HCT116 (cell line): ENCODE data around the gene PTPRO. TPM values are rescaled to one million over a fixed set of nuclear protein-coding genes. Genes with fewer than 3 reads are reported as not detected.

Experiments
- ATAC-seq: fragments of 200-7000 bp; cut with Tn5 transposase; 2 replicates; pipeline ENCODE4 v1.9.1; 2020; ENCODE audit warnings: mild to moderate bottlenecking, moderate library complexity
- BruUV-seq: library from RNA; stranded (reverse); fragments of 400-500 nt; replicated peaks from 2 replicates; lab custom pipeline; 2021; lab: Mats Ljungman, UMichigan
- CTCF ChIA-PET: fragments of 300-600 bp; sonication (Branson Sonifier 250); formaldehyde crosslinking; loops from one replicate; lab custom pipeline; 2021; ENCODE audit warnings: antibody characterized with exemption; lab: Charles Lee
- POLR2A ChIA-PET: fragments of 300-600, 350-600 bp; sonication (Branson Sonifier 250); formaldehyde crosslinking; loops from one replicate; lab custom pipeline; 2021; ENCODE audit warnings: antibody characterized with exemption; lab: Charles Lee
- RAD21 ChIA-PET, 2 experiments: fragments of 300-600 bp; sonication (Branson Sonifier 250); formaldehyde crosslinking; loops; one replicate each; lab custom pipeline; 2023; ENCODE audit warnings: low total read pairs in 2 of 2; ENCODE audit not compliant: uncharacterized antibody in 2 of 2, unreplicated experiment in 2 of 2, low non-redundant PET in 1 of 2; lab: Charles Lee
- DNase-seq: peaks from one replicate; pipeline ENCODE4 v3.0.0-alpha.2; 2010; ENCODE audit warnings: low read depth, low spot score
- H2AFZ ChIP-seq: fragments of 200-600 bp; shearing (Covaris generic), sonication (generic); 2 replicates; pipeline ENCODE4 v1.6.1; 2017; ENCODE audit warnings: low read depth, mixed run types, mixed read lengths, antibody characterized with exemption, low read length; ENCODE audit not compliant: poor library complexity, severe bottlenecking
- H3K27ac ChIP-seq: 2 replicates; pipeline ENCODE4 v1.5.1; 2012; ENCODE audit warnings: low read depth, low read length
- H3K27me3 ChIP-seq: fragments of 200-600 bp; sonication (generic); 2 replicates; pipeline ENCODE4 v1.6.1; 2016; ENCODE audit warnings: mixed run types, low read length, mixed read lengths; ENCODE audit not compliant: insufficient read depth
- H3K36me3 ChIP-seq, 2 experiments: fragments of 200-500 bp in 1 of 2; fragments of 200-600 bp in 1 of 2; sonication (Bioruptor generic) in 1 of 2; sonication (generic) in 1 of 2; 2 replicates each; pipeline versions ENCODE4 v1.5.1 to v1.6.1; 2014 to 2016; ENCODE audit warnings: low read length in 2 of 2, inconsistent platforms in 1 of 2, mixed read lengths in 1 of 2, mixed run types in 1 of 2; ENCODE audit not compliant: insufficient read depth in 2 of 2, control insufficient read depth in 1 of 2
- H3K4me1 ChIP-seq, 2 experiments: fragments of 200-600 bp in 1 of 2; sonication (generic) in 1 of 2; 2 replicates each; pipeline versions ENCODE4 v1.5.1 to v1.6.1; 2012 to 2017; ENCODE audit warnings: low read length in 2 of 2, inconsistent platforms in 1 of 2, mild to moderate bottlenecking in 1 of 2, mixed read lengths in 1 of 2, mixed run types in 1 of 2, moderate library complexity in 1 of 2; ENCODE audit not compliant: insufficient read depth in 2 of 2, control insufficient read depth in 1 of 2
- H3K4me2 ChIP-seq: fragments of 200-600 bp; sonication (generic); 2 replicates; pipeline ENCODE4 v1.6.1; 2017; ENCODE audit warnings: mixed run types, low read length, mixed read lengths
- H3K4me3 ChIP-seq, 2 experiments: fragments of 200-600 bp in 1 of 2; sonication (generic) in 1 of 2; replicated peaks in 1 of 2; 2 replicates each; pipeline ENCODE4 v1.5.1; 2011 to 2016; ENCODE audit warnings: low read length in 2 of 2, control low read depth in 1 of 2, low read depth in 1 of 2, mild to moderate bottlenecking in 1 of 2, mixed read lengths in 1 of 2, mixed run types in 1 of 2
- H3K79me2 ChIP-seq: fragments of 200-600 bp; sonication (generic); 2 replicates; pipeline ENCODE4 v1.6.1; 2017; ENCODE audit warnings: mild to moderate bottlenecking, mixed run types, low read length, moderate library complexity, mixed read lengths; ENCODE audit not compliant: insufficient read depth
- H3K9ac ChIP-seq: fragments of 200-600 bp; sonication (generic); 2 replicates; pipeline ENCODE4 v1.6.1; 2016; ENCODE audit warnings: low read length, mixed read lengths
- H3K9me2 ChIP-seq: fragments of 200-600 bp; sonication (generic), shearing (Covaris generic); 2 replicates; pipeline ENCODE4 v1.6.1; 2017; ENCODE audit warnings: mixed run types, mild to moderate bottlenecking, moderate library complexity; ENCODE audit not compliant: insufficient read depth
- H3K9me3 ChIP-seq, 2 experiments: fragments of 200-500 bp in 1 of 2; fragments of 200-600 bp in 1 of 2; sonication (Bioruptor generic) in 1 of 2; sonication (generic) in 1 of 2; 2 replicates each; pipeline ENCODE4 v1.6.1; 2014 to 2017; ENCODE audit warnings: low read length in 2 of 2, mixed read lengths in 2 of 2, inconsistent platforms in 1 of 2, low read depth in 1 of 2, mild to moderate bottlenecking in 1 of 2, mixed run types in 1 of 2, moderate library complexity in 1 of 2; ENCODE audit not compliant: control insufficient read depth in 1 of 2, insufficient read depth in 1 of 2
- H4K20me1 ChIP-seq: fragments of 200-600 bp; sonication (generic), shearing (Covaris generic); 2 replicates; pipeline ENCODE4 v1.6.1; 2017; ENCODE audit warnings: mixed run types, mild to moderate bottlenecking, moderate library complexity; ENCODE audit not compliant: insufficient read depth
- CBX3 ChIP-seq: IDR thresholded peaks from 2 replicates; pipeline ENCODE4 v1.6.1; 2012; ENCODE audit warnings: low read depth
- EZH2 ChIP-seq: fragments of 200-600 bp; sonication (generic); IDR thresholded peaks from 2 replicates; pipeline ENCODE4 v1.6.1; 2017; ENCODE audit warnings: antibody characterized with exemption, mixed run types
- EZH2phosphoT487 ChIP-seq: fragments of 200-600 bp; IDR thresholded peaks from 2 replicates; pipeline ENCODE4 v1.6.1; 2018; ENCODE audit warnings: antibody characterized with exemption, borderline replicate concordance
- FOSL1 ChIP-seq: IDR thresholded peaks from 2 replicates; pipeline ENCODE4 v1.6.1; 2012; ENCODE audit warnings: low read depth
- POLR2A ChIP-seq: IDR thresholded peaks from 2 replicates; pipeline ENCODE4 v1.7.0; 2011; ENCODE audit warnings: borderline replicate concordance; ENCODE audit not compliant: insufficient read depth, insufficient read length; ENCODE audit errors: extremely low read depth
- POLR2AphosphoS5 ChIP-seq: IDR thresholded peaks from 2 replicates; pipeline ENCODE4 v1.6.1; 2011; ENCODE audit warnings: mild to moderate bottlenecking, low read depth, low read length, moderate library complexity
- SP1 ChIP-seq: IDR thresholded peaks from 2 replicates; pipeline ENCODE4 v1.6.1; 2012; ENCODE audit warnings: low read depth
- TCF7L2 ChIP-seq: IDR thresholded peaks from 2 replicates; pipeline ENCODE4 v1.7.0; 2011; ENCODE audit warnings: borderline replicate concordance, inconsistent platforms; ENCODE audit not compliant: insufficient read depth, insufficient read length; ENCODE audit errors: extremely low read depth
- ZBTB33 ChIP-seq: IDR thresholded peaks from 2 replicates; pipeline ENCODE4 v1.6.1; 2011; ENCODE audit warnings: mild to moderate bottlenecking, low read length, moderate library complexity; ENCODE audit not compliant: insufficient replicate concordance; ENCODE audit errors: extremely low read depth
- ZNF274 ChIP-seq: fragments of 200-500 bp; sonication (Bioruptor generic); IDR thresholded peaks from 2 replicates; pipeline ENCODE4 v1.6.1; 2014; ENCODE audit warnings: mild to moderate bottlenecking, low read depth, low read length, inconsistent platforms
- intact Hi-C: fragments of 100-400 bp; cut with micrococcal nuclease; formaldehyde crosslinking; loops from 2 replicates; pipeline ENCODE4 v1.10.0; 2022
- total RNA-seq: library from RNA; stranded (reverse); gene quantifications from one replicate; pipeline ENCODE4 v1.2.1, GENCODE V29; 2021; ENCODE audit not compliant: unreplicated experiment
- TF ChIP-seq, protein P1 (sequence below): IDR thresholded peaks from 2 replicates; pipeline ENCODE4 v1.6.1; 2012; ENCODE audit warnings: low read depth

Gene PTPRO
- total RNA-seq, 1 experiment from 2014 or later: not detected

GRCh38 chr12:15429262-15429661, 107.0 kb downstream of the PTPRO start (continued):
- TF ChIP-seq POLR2A (no peak), EZH2 (no peak), ZNF274 (no peak), POLR2AphosphoS5 (no peak), EZH2phosphoT487 (no peak), SP1 (no peak)
- TF ChIP-seq, protein P1, sequence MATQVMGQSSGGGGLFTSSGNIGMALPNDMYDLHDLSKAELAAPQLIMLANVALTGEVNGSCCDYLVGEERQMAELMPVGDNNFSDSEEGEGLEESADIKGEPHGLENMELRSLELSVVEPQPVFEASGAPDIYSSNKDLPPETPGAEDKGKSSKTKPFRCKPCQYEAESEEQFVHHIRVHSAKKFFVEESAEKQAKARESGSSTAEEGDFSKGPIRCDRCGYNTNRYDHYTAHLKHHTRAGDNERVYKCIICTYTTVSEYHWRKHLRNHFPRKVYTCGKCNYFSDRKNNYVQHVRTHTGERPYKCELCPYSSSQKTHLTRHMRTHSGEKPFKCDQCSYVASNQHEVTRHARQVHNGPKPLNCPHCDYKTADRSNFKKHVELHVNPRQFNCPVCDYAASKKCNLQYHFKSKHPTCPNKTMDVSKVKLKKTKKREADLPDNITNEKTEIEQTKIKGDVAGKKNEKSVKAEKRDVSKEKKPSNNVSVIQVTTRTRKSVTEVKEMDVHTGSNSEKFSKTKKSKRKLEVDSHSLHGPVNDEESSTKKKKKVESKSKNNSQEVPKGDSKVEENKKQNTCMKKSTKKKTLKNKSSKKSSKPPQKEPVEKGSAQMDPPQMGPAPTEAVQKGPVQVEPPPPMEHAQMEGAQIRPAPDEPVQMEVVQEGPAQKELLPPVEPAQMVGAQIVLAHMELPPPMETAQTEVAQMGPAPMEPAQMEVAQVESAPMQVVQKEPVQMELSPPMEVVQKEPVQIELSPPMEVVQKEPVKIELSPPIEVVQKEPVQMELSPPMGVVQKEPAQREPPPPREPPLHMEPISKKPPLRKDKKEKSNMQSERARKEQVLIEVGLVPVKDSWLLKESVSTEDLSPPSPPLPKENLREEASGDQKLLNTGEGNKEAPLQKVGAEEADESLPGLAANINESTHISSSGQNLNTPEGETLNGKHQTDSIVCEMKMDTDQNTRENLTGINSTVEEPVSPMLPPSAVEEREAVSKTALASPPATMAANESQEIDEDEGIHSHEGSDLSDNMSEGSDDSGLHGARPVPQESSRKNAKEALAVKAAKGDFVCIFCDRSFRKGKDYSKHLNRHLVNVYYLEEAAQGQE: no peak

DNA sequence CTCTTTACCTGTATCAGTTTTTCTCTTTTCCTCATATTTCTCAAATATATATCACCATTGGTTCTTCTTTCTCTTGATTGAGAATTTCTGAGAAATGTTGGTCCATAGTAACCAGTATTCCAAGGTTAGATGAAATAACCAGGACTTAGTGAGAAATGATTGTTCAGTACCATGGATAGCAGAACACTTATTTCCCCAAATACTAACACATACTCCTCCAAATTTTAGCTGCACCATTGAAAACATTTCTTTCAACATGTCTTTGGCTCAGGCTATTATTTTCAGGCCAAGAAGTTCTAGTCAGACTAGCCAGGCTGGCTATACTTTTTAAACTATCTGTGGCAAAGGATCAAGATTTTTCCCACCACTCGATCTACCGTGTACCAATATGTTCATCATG, 113.3 kb downstream of the PTPRO start:
- no peaks in the 10 kb centered on the region for H3K9me3 ChIP-seq
- BruUV-seq: no TSS peak
- no peaks in the 10 kb centered on the region for H3K79me2 ChIP-seq
- no peak overlapping the region for H3K9ac ChIP-seq
- no peaks in the 10 kb centered on the region for H3K4me1 ChIP-seq
- no peaks in the 10 kb centered on the region for H3K36me3 ChIP-seq
- no peak for TF ChIP-seq SP1
- TF ChIP-seq POLR2AphosphoS5: no peak
- TF ChIP-seq, protein P1: peak; percentile 59
- no peak for TF ChIP-seq TCF7L2
- TF ChIP-seq CBX3: no peak
- no peak for TF ChIP-seq ZBTB33
- TF ChIP-seq FOSL1: no peak
- TF ChIP-seq, all 23 proteins: peak for 1
- ATAC-seq (no peak), DNase-seq (no peak)
- POLR2A ChIA-PET: no interaction called here
- Histone ChIP-seq H3K27me3 (peaks cover 18% of the 10 kb centered on the region; the same call in 1 of the 2 replicates), H3K9me2 (no peaks in the 10 kb centered on the region), H3K4me3 (no peak overlapping the region), H2AFZ (no peak overlapping the region), H3K27ac (no peak overlapping the region), H3K4me2 (no peak overlapping the region), H4K20me1 (no peaks in the 10 kb centered on the region)
- intact Hi-C loops: no loop called here
- RAD21 ChIA-PET: no interaction called here
- CTCF ChIA-PET: no interaction called here
